H7 (cell line): Measurements from ENCODE around the gene DELE1. TPM values are rescaled to one million over a fixed set of nuclear protein-coding genes. Genes with fewer than 3 reads are reported as not detected.

ENCODE experiments used
- DNase-seq: peaks from one replicate; pipeline ENCODE4 v3.0.0; 2012
- H3K27me3 ChIP-seq: 2 replicates; pipeline ENCODE4 v1.6.0; 2011; ENCODE audit warnings: mild to moderate bottlenecking, low read length; ENCODE audit not compliant: control insufficient read depth, insufficient read depth
- H3K36me3 ChIP-seq: replicated peaks from 2 replicates; pipeline ENCODE4 v1.5.1; 2011; ENCODE audit warnings: low read length; ENCODE audit not compliant: control insufficient read depth, insufficient read depth
- H3K4me3 ChIP-seq: 2 replicates; pipeline ENCODE4 v1.5.1; 2011; ENCODE audit warnings: low read depth, mild to moderate bottlenecking, control low read depth, low read length, moderate library complexity; ENCODE audit not compliant: insufficient read depth
- total RNA-seq: library from RNA; depleted of rRNA; stranded (reverse); fragments of >200 nt; shearing (Covaris generic); gene quantifications from 2 replicates; pipeline ENCODE4 v1.2.3, GENCODE V29; 2014; rRNA removed

Gene DELE1
- total RNA-seq, 1 experiment from 2014 or later, result 61.7 TPM

GRCh38 chr5:141966275-141966962 lies 42.7 kb downstream of the DELE1 start:
- no peak overlapping the region for H3K4me3 ChIP-seq
- H3K36me3 ChIP-seq, result no peaks in the 10 kb centered on the region
- no peak for DNase-seq
- no peaks in the 10 kb centered on the region for H3K27me3 ChIP-seq

DNA sequence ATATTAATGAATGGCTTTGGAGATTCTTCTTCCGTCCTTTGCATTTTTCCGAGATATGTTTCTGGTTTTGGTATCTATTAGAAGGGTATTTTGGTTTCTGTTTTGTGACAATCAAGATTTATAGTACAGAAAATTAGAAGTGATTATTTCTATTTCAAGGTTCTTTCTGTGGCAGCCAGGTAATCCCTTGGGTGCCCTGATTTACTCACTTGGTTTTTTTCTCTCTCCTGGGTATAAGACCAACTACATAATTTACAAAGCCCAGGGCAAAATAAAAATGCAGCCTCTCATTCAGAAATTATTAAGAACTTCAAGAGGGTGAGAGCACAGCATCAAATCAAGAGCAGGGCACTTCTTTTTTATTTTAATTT lies 43.3 kb downstream of the DELE1 start:
- H3K27me3 ChIP-seq, result no peaks in the 10 kb centered on the region
- no peak overlapping the region for H3K4me3 ChIP-seq
- DNase-seq, result no peak
- H3K36me3 ChIP-seq, result no peaks in the 10 kb centered on the region

DNA sequence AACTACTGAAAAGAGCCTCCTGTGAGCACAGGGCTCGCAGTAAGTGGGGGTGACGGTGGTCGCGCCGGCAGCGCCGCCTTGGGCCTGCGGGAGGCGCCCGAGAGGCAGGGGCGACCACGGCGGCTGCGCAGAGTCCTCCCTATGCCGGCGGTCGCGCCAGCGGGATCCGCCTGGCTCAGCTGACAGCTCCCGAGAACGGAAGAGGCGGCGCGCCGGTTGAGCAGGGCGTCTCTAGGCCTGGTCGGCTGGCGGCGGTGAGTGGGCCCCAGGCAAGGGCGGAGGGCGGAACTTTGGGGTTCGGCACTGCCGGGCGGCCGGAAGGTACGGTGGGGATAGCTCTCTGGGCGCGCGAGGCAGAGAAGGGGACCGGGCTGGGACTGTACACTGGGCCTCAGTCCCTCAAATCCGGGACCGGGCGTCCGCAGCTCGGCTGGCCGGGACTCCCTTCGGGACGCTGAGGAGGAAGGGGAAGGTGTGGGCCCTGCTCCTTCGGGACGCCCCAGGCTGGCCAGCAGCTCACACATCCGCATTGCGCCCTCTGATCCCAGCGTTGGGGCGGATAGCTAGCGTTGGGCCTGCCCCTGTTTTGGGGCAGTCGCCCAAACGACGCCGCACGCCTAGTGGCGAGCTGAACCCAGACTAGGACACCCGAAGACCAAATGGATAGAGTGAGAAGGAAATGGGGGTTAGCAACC lies 45.4 kb downstream of the DELE1 start, which contains the start of gene RNF14:
Gene RNF14 (plus strand): TSS at position 192 of the 695 bp plus-strand sequence. CDS start 4,484 bp downstream, outside the sequence.
- H3K36me3 ChIP-seq, result peaks cover under 1% of the 10 kb centered on the region
- peak; percentile 97 for DNase-seq
- H3K4me3 ChIP-seq, result peak within 1 kb of the TSS; percentile 91
- H3K27me3 ChIP-seq, result no peaks in the 10 kb centered on the region

- Histone ChIP-seq H3K27me3 (no peaks in the 10 kb centered on the region), H3K36me3 (peaks cover 2% of the 10 kb centered on the region), H3K4me3 (peak overlapping the region; percentile 91)
- DNase-seq, result peak; percentile 37
These were observed 46.4 kb downstream of the DELE1 start for GRCh38 chr5:141969783-141970771.

DNA sequence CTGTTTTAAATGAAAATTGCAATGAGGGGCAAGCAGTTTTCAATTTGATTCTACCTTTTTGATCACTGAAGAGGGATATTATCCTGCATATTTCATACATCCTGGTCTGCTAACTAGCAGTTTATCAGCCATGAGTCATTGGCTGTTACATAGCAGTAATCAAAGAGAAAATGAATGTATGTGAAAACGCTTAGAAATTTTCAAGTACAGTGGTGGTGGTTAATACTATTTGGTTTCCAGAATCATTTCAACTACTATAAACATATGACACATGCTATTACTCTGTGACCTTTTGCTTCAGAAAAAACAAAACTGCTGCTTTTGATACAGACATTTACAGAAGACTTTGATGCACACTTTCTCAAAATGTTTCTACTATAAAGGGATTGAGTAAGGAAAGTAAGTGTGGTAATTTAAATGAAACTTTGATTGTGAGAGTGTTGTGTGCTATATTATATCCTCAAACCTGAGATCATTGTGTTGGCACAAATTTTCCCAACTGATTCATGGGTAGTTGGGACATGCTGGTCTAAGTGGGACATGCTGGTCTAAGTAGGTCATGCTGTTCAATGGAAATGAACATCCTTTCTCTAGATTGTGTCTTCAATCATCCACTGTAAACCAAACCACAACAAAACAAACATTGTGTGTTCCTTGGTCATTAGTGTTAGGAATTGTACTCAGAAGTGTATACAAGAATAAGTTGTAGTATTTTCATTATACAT lies 50.4 kb downstream of the DELE1 start:
- Histone ChIP-seq H3K36me3 (peaks cover 6% of the 10 kb centered on the region), H3K27me3 (no peaks in the 10 kb centered on the region), H3K4me3 (no peak overlapping the region)
- no peak for DNase-seq

DNA sequence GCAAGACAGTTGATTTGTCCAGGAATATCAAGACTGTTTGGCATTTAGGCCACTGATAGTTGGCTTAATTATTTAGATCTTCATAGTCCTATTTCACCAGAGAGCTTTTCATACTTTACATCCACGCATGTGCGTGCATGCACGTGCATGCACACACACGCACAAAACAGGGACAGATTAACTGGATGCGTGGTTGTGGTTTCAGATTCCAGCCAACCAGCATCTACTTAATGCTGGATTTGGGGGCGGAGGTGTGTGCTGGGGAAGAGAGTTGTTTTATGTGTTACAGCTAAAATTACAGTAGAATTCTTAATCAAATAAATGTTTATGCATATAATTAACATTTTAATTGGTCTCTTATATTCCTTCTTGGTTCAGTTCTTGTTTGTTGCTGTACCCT lies 52.5 kb downstream of the DELE1 start:
- peaks cover 11% of the 10 kb centered on the region for H3K36me3 ChIP-seq
- no peak for DNase-seq
- H3K4me3 ChIP-seq, result no peak overlapping the region
- no peaks in the 10 kb centered on the region for H3K27me3 ChIP-seq

GRCh38 chr5:141978389-141978788 lies 54.7 kb downstream of the DELE1 start:
- H3K27me3 ChIP-seq, result no peaks in the 10 kb centered on the region
- peaks cover 12% of the 10 kb centered on the region for H3K36me3 ChIP-seq
- DNase-seq, result no peak
- H3K4me3 ChIP-seq, result no peak overlapping the region

- DNase-seq, result no peak
- H3K27me3 ChIP-seq, result no peaks in the 10 kb centered on the region
- peaks cover 15% of the 10 kb centered on the region for H3K36me3 ChIP-seq
- no peak overlapping the region for H3K4me3 ChIP-seq
These were observed 59.0 kb downstream of the DELE1 start for GRCh38 chr5:141982626-141983025.

DNA sequence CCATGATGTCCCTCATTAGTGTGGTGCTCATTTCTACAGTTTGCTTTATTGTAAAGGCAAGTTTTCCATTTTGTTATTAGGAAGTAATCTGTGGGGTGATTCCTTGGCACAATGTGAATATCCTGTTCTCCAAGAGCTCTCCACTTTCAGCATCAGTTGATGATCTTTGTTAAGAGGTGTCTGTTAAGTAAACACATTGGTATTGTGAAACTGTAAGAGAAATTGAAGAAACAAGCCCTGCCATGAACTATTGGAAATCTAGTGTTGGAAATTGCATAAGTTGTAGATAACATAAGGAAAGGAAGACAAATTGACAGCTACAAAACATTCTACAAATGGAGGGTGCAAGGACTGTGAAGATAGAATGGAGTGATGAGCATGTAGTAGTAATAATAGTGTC lies 62.4 kb downstream of the DELE1 start:
- peaks cover 6% of the 10 kb centered on the region for H3K36me3 ChIP-seq
- H3K27me3 ChIP-seq, result no peaks in the 10 kb centered on the region
- no peak overlapping the region for H3K4me3 ChIP-seq
- DNase-seq, result no peak

DNA sequence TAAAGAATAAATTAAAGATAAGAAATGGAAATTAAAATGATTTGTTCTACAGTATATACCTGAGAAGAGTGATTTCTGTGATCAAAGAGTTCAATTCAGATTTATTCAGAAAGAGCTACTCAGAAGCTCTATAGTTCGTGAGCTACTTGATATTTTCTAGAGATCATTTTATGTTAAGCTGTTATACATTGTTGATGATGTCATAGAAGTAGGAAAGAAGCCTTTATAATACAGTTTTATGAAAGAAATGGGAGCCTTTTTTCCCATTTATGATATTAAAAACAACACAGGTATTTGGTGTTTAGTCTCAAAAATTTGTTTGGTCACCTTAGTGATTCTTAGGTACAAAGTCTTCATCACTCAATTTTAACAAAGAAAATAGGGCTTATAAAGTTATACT lies 66.0 kb downstream of the DELE1 start:
- Histone ChIP-seq H3K4me3 (no peak overlapping the region), H3K27me3 (no peaks in the 10 kb centered on the region), H3K36me3 (peaks cover 4% of the 10 kb centered on the region)
- DNase-seq, result no peak

Other genes with a start within 250 kb of the DELE1 start
- 19.3 and 23.8 TPM in 2 replicates for gene ARAP3, start 241.6 kb upstream of the DELE1 start, total RNA-seq
- gene PCDH1, start 45.5 kb upstream of the DELE1 start, total RNA-seq, result 66.8 and 67.1 TPM in 2 replicates
- 0.10 TPM in 1 of 2 replicates, not detected in the other for gene PCDH12, start 34.3 kb downstream of the DELE1 start, total RNA-seq
- gene RNF14, start 45.2 kb downstream of the DELE1 start, total RNA-seq, result 52.3 and 55.3 TPM in 2 replicates
- gene GNPDA1, start 89.2 kb downstream of the DELE1 start, total RNA-seq, result 72.2 and 87.0 TPM in 2 replicates
- 42.9 and 45.7 TPM in 2 replicates for gene NDFIP1, start 184.9 kb downstream of the DELE1 start, total RNA-seq